HT-29 (cell line): ENCODE data around the gene DCK. TPM values are rescaled to one million over a fixed set of nuclear protein-coding genes. Genes with fewer than 3 reads are reported as not detected.
"Not testable (repeated sequence)": the region's sequence is repeated elsewhere in the genome, so short reads cannot be mapped to it uniquely, and the experiment has no call there.

Experiments used
- DNase-seq: peaks from one replicate; pipeline ENCODE4 v3.0.0-alpha.2; 2015; ENCODE audit warnings: low spot score
- total RNA-seq: library from RNA; depleted of rRNA; stranded (reverse); fragments of >200 nt; shearing (Covaris generic); gene quantifications from 2 replicates; pipeline ENCODE4 v1.2.3, GENCODE V29; 2014

DCK gene
- total RNA-seq, 1 experiment from 2014 or later: 12.0 TPM

GRCh38 chr4:70999639-71000038 is 6.2 kb downstream of the DCK start:
- not testable (repeated sequence) for DNase-seq

- not testable (repeated sequence) for DNase-seq
Observed at GRCh38 chr4:71001363-71001762, 7.9 kb downstream of the DCK start.

- DNase-seq: no peak
Observed at GRCh38 chr4:71004281-71004851, 10.9 kb downstream of the DCK start.

GRCh38 chr4:71005025-71005424 is 11.6 kb downstream of the DCK start:
- not testable (repeated sequence) for DNase-seq

GRCh38 chr4:71006203-71006907 is 12.9 kb downstream of the DCK start:
- no peak for DNase-seq

- no peak for DNase-seq
Observed at GRCh38 chr4:71008196-71008595, 14.7 kb downstream of the DCK start.

- DNase-seq: no peak
Observed at GRCh38 chr4:71009086-71009485, 15.6 kb downstream of the DCK start.

- peak; percentile 49 for DNase-seq
Observed at GRCh38 chr4:71009890-71010588, 16.6 kb downstream of the DCK start.

- DNase-seq: no peak
Observed at GRCh38 chr4:71011451-71011850, 18.0 kb downstream of the DCK start.

GRCh38 chr4:71017391-71017790 is 23.9 kb downstream of the DCK start:
- not testable (repeated sequence) for DNase-seq

- DNase-seq: no peak
Observed at GRCh38 chr4:71020611-71021010, 27.2 kb downstream of the DCK start.

- no peak for DNase-seq
Observed at GRCh38 chr4:71025654-71026053, 32.2 kb downstream of the DCK start.

- DNase-seq: peak; percentile 49
Observed at GRCh38 chr4:71026086-71026485, 32.6 kb downstream of the DCK start.

GRCh38 chr4:71027611-71028010 is 34.2 kb downstream of the DCK start:
- DNase-seq: no peak

GRCh38 chr4:71029504-71029903 is 36.1 kb downstream of the DCK start:
- DNase-seq: no peak

GRCh38 chr4:71032106-71032505 is 38.7 kb downstream of the DCK start:
- DNase-seq: not testable (repeated sequence)

GRCh38 chr4:71045256-71045655 is 51.8 kb downstream of the DCK start:
- no peak for DNase-seq

- no peak for DNase-seq
Observed at GRCh38 chr4:71049395-71049794, 55.9 kb downstream of the DCK start.

GRCh38 chr4:71050809-71051208 is 57.4 kb downstream of the DCK start:
- peak; percentile 42 for DNase-seq

GRCh38 chr4:71052034-71052433 is 58.6 kb downstream of the DCK start:
- DNase-seq: no peak

- no peak for DNase-seq
Observed at GRCh38 chr4:71052716-71053115, 59.3 kb downstream of the DCK start.

- not testable (repeated sequence) for DNase-seq
Observed at GRCh38 chr4:71053613-71054012, 60.2 kb downstream of the DCK start.

- peak; percentile 70 for DNase-seq
Observed at GRCh38 chr4:71059573-71059972, 66.1 kb downstream of the DCK start.
